Type B pancreatic cell (in vitro differentiated cells): Measurements from ENCODE around the gene CREB5. TPM values are rescaled to one million over a fixed set of nuclear protein-coding genes. Genes with fewer than 3 reads are reported as not detected.

Experiments used
- DNase-seq: peaks from one replicate; pipeline ENCODE4 v3.0.0; 2021; ENCODE audit warnings: mixed read lengths; ENCODE audit not compliant: unreplicated experiment; ENCODE audit errors: extremely low spot score
- H3K27ac Mint-ChIP-seq: 2 replicates; pipeline ENCODE4 v1.8.0; 2021; ENCODE audit warnings: mild to moderate bottlenecking, mixed read lengths
- H3K27me3 Mint-ChIP-seq: 2 replicates; pipeline ENCODE4 v1.8.0; 2021; ENCODE audit warnings: mixed read lengths
- H3K36me3 Mint-ChIP-seq: 2 replicates; pipeline ENCODE4 v1.8.0; 2021; ENCODE audit warnings: mixed read lengths
- H3K4me1 Mint-ChIP-seq: one replicate; pipeline ENCODE4 v1.8.0; 2021; ENCODE audit warnings: mixed read lengths; ENCODE audit not compliant: unreplicated experiment
- H3K4me3 Mint-ChIP-seq: 2 replicates; pipeline ENCODE4 v1.8.0; 2021; ENCODE audit warnings: mild to moderate bottlenecking, mixed read lengths
- H3K9me3 Mint-ChIP-seq: 2 replicates; pipeline ENCODE4 v1.8.0; 2021; ENCODE audit warnings: mixed read lengths
- total RNA-seq: library from RNA; stranded (reverse); gene quantifications from 2 replicates; pipeline ENCODE4 v1.2.1, GENCODE V29; 2021; ENCODE audit warnings: low replicate concordance
- TF ChIP-seq, protein P1 (sequence below): fragments of 200-600 bp; sonication (generic); conservative IDR thresholded peaks from 2 replicates; pipeline ENCODE4 v1.5.0; 2021; ENCODE audit warnings: antibody characterized with exemption, mild to moderate bottlenecking

The CREB5 gene
- total RNA-seq, 1 donor from 2014 or later, result 31.0 TPM

DNA sequence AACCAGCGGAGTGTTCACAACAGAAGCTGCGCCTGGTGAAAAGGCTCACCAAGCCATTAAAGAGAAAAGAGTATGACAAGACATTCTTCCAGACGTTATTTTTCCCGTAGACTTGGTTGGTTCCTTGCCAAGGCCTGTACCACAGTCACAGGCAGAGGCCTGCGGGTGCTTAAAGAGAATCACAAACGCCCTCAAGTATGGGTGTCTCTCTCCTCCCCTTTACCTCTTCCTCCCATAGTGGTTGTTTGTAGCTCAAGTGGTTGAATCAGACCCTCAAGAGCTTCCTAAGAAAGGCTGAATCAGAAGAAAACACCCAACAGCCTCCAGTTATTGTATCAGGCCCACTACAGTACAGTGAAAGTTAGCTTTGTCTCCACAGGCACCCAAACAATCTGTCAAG is 169.0 kb downstream of the CREB5 start:
- peaks cover 14% of the 10 kb centered on the region for H3K4me1 Mint-ChIP-seq
- no peak overlapping the region for H3K4me3 Mint-ChIP-seq
- H3K27me3 Mint-ChIP-seq, result peaks cover 17% of the 10 kb centered on the region
- H3K36me3 Mint-ChIP-seq, result peaks cover 7% of the 10 kb centered on the region
- H3K9me3 Mint-ChIP-seq, result peaks cover 11% of the 10 kb centered on the region
- TF ChIP-seq, protein P1, sequence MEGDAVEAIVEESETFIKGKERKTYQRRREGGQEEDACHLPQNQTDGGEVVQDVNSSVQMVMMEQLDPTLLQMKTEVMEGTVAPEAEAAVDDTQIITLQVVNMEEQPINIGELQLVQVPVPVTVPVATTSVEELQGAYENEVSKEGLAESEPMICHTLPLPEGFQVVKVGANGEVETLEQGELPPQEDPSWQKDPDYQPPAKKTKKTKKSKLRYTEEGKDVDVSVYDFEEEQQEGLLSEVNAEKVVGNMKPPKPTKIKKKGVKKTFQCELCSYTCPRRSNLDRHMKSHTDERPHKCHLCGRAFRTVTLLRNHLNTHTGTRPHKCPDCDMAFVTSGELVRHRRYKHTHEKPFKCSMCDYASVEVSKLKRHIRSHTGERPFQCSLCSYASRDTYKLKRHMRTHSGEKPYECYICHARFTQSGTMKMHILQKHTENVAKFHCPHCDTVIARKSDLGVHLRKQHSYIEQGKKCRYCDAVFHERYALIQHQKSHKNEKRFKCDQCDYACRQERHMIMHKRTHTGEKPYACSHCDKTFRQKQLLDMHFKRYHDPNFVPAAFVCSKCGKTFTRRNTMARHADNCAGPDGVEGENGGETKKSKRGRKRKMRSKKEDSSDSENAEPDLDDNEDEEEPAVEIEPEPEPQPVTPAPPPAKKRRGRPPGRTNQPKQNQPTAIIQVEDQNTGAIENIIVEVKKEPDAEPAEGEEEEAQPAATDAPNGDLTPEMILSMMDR, result no peak
- DNase-seq, result no peak
- no peak overlapping the region for H3K27ac Mint-ChIP-seq

DNA sequence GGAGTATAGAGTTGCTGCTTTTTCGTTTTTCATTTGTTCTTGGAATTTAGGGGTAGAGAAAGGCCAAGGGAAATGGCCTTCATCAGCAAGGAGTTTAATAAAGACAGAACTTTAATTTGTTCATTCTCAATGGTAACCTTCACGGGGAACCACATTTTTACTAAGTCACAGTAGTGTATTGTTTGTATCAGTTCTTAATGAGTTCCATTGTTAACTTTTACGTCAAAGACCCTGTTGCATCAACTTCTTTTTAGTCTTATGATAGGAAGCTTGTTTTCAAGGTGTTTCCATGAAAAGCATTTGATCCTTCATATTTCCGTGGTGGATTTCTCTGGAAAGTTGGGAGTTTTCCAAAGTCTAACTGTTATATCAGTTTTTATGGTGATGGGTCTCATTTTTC is 169.9 kb downstream of the CREB5 start:
- TF ChIP-seq, protein P1, result no peak
- Mint-ChIP-seq H3K27ac (no peak overlapping the region), H3K4me3 (no peak overlapping the region), H3K4me1 (peaks cover 19% of the 10 kb centered on the region), H3K27me3 (peaks cover 17% of the 10 kb centered on the region), H3K9me3 (peaks cover 11% of the 10 kb centered on the region), H3K36me3 (peaks cover 7% of the 10 kb centered on the region)
- no peak for DNase-seq

DNA sequence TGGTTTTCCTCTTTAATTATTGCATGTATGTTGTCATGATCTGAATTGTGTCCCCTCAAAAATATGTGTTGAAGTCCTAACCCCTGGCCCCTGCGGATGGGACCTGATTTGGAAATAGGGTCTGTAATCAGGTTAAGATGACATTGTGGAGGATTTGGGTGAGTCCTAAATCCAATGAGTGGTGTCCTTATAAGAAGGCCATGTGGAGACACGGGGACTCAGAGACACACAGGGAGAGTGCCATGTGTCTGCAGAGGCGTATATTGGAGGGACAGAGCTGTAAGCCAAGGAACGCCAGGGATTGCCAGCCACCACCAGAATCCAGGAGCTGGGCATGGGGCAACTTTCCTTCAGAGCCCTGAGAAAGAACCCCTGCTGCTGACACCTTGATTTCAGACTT is 171.9 kb downstream of the CREB5 start:
- Mint-ChIP-seq H3K9me3 (peaks cover 4% of the 10 kb centered on the region), H3K27ac (no peak overlapping the region)

GRCh38 chr7:28586736-28587135 is 174.4 kb downstream of the CREB5 start:
- H3K27me3 Mint-ChIP-seq, result peaks cover 17% of the 10 kb centered on the region
- H3K4me1 Mint-ChIP-seq, result peaks cover 32% of the 10 kb centered on the region
- peaks cover 4% of the 10 kb centered on the region for H3K9me3 Mint-ChIP-seq

More for the DNA sequence above, 171.9 kb downstream of the CREB5 start:
- no peak overlapping the region for H3K4me3 Mint-ChIP-seq
- TF ChIP-seq, protein P1, result no peak
- H3K4me1 Mint-ChIP-seq, result peaks cover 26% of the 10 kb centered on the region
- no peak for DNase-seq
- H3K27me3 Mint-ChIP-seq, result peaks cover 17% of the 10 kb centered on the region
- peaks cover 7% of the 10 kb centered on the region for H3K36me3 Mint-ChIP-seq

GRCh38 chr7:28587211-28587610 is 174.9 kb downstream of the CREB5 start:
- Mint-ChIP-seq H3K27ac (no peak overlapping the region), H3K4me3 (no peak overlapping the region), H3K27me3 (peaks cover 17% of the 10 kb centered on the region), H3K36me3 (peaks cover 7% of the 10 kb centered on the region), H3K9me3 (peaks cover 4% of the 10 kb centered on the region), H3K4me1 (peaks cover 36% of the 10 kb centered on the region)
- TF ChIP-seq, protein P1, result no peak
- DNase-seq, result no peak

More at GRCh38 chr7:28586736-28587135, 174.4 kb downstream of the CREB5 start:
- peaks cover 7% of the 10 kb centered on the region for H3K36me3 Mint-ChIP-seq
- H3K27ac Mint-ChIP-seq, result no peak overlapping the region
- no peak overlapping the region for H3K4me3 Mint-ChIP-seq
- TF ChIP-seq, protein P1, result no peak
- no peak for DNase-seq

DNA sequence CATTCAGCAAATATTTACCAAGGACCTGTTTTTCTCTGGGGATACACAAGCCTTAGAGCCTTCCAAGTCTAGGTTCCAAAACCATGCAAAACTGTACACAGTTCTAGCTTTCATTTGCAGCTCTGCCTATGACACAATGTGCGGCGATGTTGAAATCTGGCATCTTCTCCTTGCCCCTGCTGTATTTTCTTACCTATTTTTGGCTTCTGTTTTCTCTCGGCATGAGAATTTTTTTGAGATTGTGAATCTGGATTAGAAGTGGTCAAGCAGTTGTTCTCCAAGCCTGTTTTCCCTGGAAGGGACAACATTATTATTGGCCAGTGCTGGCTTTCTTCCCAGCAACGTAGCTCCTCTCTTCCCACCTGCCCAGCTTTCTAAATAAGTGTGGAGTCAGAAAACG is 176.3 kb downstream of the CREB5 start:
- no peak overlapping the region for H3K4me3 Mint-ChIP-seq
- no peaks in the 10 kb centered on the region for H3K36me3 Mint-ChIP-seq
- peaks cover 14% of the 10 kb centered on the region for H3K27me3 Mint-ChIP-seq
- no peaks in the 10 kb centered on the region for H3K9me3 Mint-ChIP-seq
- H3K27ac Mint-ChIP-seq, result no peak overlapping the region
- DNase-seq, result no peak
- TF ChIP-seq, protein P1, result no peak
- peaks cover 45% of the 10 kb centered on the region for H3K4me1 Mint-ChIP-seq
